Hematopoietic multipotent progenitor cell treated with erythropoietin and hydrocortisone succinate and interleukin-3 and kit ligand, for 8 days (in vitro differentiated cells): ENCODE results near the gene FCAR.
"Not testable (repeated sequence)": the region's sequence is repeated elsewhere in the genome, so short reads cannot be mapped to it uniquely, and the experiment has no call there.

ENCODE experiments used
- DNase-seq: peaks from one replicate; pipeline ENCODE4 v3.0.0-alpha.2; 2015

FCAR gene

DNA sequence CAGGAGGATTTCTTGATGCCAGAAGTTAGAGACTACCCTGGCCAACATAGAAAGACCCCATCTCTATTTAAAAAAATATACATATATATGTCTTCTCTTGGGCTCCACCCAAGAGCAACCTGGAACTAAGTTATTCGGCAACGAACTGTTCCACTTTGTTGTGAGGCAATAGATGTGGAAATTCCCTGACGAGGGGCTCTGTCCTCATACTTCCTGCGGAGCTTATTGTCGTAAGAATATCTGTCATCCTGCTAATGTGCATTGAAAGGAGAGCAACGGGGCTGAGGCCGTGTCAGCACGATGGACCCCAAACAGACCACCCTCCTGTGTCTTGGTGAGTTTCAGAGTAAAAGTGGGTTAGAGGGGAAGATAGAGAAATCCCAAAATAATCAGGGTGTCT, at the start of gene FCAR:
Gene FCAR (plus strand): TSS at position 246 of the 400 bp plus-strand sequence. CDS start 55 bp downstream, at position 301.
- DNase-seq, result no peak

DNA sequence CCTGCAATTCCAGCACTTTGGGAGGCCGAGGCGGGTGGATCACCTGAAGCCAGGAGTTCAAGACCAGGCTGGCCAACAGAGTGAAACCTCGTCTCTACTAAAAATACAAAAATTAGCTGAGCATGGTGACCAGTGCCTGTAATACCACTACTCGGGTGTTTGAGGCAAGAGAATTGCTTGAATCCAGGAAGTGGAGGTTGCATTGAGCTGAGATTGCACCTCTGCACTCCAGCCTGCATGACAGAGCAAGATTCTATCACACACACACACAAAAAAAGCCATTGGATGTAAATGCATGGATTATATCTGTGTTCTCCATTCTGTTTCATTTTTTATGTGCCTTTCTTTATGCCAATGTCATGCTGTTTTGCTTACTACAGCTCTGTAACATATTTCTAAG, 49.6 kb upstream of the FCAR start:
- not testable (repeated sequence) for DNase-seq

DNA sequence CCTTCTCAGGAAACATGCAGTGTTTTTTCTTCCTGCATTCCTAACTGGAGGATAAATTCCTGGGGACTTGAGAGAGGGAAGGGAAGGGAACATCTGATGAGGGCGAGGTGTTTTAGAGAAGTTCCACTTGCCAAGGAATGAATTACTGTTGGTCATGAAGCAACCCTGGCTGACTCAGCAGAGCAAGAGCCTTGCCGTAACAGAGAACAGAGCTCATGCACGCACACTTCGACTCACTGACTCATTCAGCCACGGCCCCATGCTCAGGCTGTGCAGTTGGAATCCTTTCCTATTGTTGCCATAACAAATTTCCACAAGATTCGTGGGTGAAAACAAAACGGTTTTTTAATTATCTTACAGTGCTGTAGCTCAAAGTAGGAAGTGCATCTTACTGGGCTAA, 48.7 kb upstream of the FCAR start:
- DNase-seq, result not testable (repeated sequence)

DNA sequence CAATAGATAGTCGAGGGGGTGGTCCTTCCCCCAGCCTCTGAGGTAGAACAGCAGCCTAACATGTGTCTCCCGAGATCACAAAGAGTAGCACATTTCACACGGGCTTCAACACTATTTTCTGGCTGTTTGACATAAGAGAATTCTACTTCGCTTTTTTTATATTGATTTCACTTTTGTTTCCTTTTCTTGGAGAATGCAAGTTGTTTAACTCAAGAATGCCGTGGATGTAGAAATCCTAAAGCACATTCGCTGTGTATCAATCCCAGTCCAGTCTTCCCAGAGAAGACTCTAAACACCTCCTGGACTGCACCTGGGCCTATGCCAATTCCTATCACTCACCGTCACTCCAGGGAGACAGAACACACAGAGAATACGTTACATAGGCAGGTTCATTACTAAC, 46.0 kb upstream of the FCAR start:
- not testable (repeated sequence) for DNase-seq

DNA sequence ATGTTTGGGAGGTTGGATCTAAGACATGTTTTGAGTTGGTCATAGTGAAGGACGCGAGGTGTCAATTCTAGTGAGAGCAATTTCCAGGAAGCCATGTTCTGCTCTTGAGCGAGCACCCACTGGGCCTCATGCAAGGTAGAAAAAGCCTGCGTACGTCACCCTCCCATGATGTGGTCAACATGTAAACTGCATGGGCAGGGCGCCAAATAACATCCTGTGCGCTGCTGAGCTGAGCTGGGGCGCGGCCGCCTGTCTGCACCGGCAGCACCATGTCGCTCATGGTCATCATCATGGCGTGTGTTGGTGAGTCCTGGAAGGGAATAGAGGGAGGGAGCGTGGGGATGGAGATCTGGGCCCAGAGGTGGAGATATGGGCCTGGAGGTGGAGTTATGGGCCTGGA, 41.5 kb upstream of the FCAR start, which contains the start of gene KIR2DS4:
Gene KIR2DS4 (plus strand): TSS at position 181 of the 400 bp plus-strand sequence.
- DNase-seq, result not testable (repeated sequence)

DNA sequence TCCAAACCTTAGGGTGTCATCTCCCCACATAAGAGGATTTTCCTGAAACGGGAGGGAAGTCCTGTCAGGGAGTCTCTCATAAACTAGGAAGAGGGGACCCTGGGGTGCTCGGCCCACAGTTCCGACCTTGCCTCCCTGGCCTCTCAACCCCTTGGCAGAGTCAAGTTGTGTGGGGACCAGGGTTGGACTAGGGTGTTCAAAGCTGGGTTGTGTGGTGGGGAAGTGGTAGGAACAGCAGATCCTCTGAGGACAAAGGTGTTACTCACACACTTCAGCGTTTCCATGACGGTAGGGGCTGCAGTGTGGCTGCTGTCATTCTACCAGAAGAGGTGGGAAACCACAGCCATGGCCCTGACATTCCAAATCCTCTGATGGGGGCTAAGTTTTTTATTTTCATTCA, 38.9 kb upstream of the FCAR start:
- not testable (repeated sequence) for DNase-seq

DNA sequence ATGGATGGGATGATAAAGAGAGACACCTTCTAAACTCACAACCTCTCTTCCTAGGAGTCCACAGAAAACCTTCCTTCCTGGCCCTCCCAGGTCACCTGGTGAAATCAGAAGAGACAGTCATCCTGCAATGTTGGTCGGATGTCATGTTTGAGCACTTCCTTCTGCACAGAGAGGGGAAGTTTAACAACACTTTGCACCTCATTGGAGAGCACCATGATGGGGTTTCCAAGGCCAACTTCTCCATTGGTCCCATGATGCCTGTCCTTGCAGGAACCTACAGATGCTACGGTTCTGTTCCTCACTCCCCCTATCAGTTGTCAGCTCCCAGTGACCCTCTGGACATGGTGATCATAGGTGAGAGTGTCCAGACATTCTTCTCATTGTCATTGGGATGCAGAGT, 36.5 kb upstream of the FCAR start:
- DNase-seq, result not testable (repeated sequence)

DNA sequence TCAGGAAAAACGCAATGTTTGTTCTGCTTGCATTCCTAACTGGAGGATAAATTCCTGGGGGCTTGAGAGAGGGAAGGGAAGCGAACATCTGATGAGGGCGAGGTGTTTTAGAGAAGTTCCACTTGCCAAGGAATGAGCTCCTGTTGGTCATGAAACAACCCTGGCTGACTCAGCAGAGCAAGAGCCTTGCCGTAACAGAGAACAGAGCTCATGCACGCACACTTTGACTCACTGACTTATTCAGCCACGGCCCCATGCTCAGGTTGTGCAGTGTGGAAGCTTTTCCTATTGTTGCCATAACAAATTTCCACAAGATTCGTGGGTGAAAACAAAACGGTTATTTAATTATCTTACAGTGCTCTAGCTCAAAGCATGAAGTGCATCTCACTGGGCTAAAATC, 30.9 kb upstream of the FCAR start:
- DNase-seq, result not testable (repeated sequence)

DNA sequence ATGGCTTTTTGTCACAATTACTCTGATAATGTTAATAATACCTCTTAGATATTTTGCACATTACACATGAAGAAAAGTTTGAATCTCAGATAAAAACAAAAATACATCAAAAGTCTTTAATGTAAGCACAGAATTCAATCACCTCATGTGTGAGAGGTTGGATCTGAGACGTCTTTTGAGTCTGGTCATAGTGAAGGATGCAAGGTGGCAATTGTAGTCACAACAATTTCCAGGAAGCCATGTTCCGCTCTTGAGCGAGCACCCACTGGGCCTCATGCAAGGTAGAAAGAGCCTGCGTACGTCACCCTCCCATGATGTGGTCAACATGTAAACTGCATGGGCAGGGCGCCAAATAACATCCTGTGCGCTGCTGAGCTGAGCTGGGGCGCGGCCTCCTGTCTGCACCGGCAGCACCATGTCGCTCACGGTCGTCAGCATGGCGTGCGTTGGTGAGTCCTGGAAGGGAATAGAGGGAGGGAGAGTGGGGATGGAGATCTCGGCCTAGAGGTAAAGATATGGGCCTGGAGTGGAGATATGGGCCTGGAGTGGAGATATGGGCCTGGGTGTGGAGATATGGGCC, 23.9 kb upstream of the FCAR start, which contains the start of gene KIR3DL2:
Gene KIR3DL2 (plus strand): TSS at position 383 of the 580 bp plus-strand sequence. CDS start 33 bp downstream, at position 416.
- not testable (repeated sequence) for DNase-seq

DNA sequence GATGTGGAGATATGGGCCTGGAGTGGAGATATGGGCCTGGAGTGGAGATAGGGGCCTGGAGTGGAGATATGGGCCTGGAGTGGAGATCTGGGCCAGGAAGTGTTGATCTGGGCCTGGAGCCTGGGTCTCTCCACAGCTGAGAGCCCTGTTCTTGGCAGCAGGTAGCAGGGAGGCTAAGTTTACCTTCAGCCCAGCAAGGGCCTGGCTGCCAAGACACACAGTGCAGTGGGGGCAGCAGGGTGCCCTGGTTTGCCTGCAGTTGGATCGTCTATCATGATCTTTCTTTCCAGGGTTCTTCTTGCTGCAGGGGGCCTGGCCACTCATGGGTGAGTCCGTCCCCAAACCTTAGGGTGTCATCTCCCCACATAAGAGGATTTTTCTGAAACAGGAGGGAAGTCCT, 23.1 kb upstream of the FCAR start:
- no peak for DNase-seq

DNA sequence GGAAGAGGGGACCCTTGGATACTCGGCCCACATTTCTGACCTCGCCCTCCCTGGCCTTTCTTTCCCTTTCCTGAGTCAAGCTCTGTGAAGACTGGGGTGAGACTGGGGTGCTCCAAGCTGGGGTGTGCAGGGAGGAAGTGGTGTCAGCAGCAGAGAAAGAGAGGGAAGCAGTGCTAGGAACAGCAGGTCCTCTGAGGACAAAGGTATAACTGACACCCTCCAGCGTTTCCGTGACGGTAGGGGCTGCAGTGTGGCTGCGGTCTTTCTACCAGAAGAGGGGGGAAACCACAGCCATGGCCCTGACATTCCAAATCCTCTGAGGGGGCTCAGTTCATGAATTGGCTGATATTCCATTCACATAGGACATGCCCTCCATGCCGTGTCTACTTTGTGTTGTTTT, 22.7 kb upstream of the FCAR start:
- no peak for DNase-seq

DNA sequence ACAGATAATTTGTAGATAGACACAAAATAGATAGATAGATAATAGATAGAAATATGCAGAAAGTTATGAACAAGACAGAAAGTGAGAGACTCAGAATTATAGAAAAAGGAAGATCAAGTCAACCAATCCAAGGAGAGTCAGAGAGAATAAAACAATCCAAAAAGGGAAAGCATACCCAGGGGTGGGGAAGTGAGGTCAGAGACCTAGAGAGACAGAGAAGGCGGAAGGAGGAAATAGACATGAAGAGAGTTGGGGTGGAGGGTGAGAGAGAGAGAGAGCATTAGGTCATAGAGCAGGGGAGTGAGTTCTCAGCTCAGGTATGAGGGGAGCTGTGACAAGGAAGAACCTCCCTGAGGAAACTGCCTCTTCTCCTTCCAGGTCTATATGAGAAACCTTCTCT, 18.8 kb upstream of the FCAR start:
- DNase-seq, result not testable (repeated sequence)

DNA sequence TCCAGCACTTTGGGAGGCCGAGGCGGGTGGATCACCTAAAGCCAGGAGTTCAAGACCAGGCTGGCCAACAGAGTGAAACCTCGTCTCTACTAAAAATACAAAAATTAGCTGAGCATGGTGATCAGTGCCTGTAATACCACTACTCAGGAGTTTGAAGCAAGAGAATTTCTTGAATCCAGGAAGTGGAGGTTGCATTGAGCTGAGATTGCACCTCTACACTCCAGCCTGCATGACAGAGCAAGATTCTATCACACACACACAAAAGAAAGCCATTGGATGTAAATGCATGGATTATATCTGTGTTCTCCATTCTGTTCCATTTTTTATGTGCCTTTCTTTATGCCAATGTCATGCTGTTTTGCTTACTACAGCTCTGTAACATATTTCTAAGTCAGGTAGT, 15.6 kb upstream of the FCAR start:
- DNase-seq, result not testable (repeated sequence)

DNA sequence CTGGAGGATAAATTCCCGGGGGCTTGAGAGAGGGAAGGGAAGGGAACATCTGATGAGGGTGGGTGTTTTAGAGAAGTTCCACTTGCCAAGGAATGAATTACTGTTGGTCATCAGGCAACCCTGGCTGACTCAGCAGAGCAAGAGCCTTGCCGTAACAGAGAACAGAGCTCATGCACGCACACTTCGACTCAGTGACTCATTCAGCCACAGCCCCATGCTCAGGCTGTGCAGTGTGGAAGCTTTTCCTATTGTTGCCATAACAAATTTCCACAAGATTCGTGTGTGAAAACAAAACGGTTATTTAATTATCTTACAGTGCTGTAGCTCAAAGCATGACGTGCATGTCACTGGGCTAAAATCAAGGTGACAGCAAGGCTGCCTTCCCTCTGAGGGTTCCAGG, 14.6 kb upstream of the FCAR start:
- DNase-seq, result not testable (repeated sequence)

DNA sequence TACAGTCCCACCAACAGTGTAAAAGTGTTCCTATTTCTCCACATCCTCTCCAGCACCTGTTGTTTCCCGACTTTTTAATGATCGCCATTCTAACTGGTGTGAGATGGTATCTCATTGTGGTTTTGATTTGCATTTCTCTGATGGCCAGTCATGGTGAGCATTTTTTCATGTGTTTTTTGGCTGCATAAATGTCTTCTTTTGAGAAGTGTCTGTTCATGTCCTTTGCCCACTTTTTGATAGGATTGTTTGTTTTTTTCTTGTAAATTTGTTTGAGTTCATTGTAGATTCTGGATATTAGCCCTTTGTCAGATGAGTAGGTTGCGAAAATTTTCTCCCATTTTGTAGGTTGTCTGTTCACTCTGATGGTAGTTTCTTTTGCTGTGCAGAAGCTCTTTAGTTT, 10.6 kb upstream of the FCAR start:
- DNase-seq, result not testable (repeated sequence)

DNA sequence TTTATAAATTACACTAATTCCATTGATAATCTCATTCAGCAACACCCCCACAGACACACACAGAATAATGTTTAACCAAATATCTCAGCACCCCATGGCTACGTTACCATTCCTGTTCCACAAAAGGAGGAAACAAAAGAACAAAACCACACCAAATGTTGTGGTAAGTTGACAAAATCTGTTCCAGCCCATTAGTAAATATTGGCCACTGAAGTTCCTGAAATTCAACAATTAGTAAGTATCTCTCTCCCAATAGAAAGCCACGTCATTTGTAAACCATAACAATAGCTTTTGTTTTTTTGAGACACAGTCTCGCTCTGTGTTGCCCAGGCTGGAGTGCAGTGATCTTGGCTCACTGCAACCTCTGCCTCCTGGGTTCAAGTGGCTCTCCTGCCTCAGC, 2.3 kb upstream of the FCAR start:
- no peak for DNase-seq

DNA sequence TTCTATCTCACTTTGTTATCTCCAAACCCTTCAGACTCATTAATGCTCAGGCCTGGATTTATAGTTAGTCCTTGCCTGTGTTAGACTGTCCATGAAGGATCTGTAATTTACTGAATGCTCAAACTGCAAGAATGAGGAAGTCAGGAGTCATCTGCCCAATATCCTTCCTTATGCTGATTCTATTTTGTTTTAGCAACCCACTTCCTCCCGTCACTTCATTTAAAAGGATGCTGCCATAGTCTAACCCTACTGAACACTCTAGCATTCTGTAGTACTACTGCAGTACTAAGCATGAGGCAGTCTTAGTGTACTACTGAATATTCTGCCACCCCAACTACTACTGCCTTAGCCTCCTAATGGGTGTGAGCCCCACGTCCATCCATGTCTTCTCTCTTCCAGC, 1.5 kb downstream of the FCAR start:
- no peak for DNase-seq

DNA sequence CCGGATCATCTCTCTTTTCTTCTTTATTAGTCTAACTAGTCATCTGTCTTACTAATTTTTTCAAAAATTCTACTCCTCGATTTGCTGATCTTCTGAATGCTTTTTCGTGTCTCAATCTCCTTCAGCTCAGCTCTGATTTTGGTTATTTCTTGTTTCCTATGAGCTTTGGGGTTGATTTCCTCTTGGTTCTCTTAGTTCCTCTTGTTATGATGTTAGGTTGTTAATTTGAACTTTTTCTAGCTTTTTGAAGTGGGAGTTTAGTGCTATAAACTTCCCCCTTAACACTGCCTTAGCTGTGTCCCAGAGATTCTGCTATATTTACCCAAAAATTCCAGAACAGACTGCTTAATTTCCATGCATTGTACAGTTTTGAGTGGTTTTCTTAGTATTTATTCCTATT, 3.4 kb downstream of the FCAR start:
- DNase-seq, result no peak

DNA sequence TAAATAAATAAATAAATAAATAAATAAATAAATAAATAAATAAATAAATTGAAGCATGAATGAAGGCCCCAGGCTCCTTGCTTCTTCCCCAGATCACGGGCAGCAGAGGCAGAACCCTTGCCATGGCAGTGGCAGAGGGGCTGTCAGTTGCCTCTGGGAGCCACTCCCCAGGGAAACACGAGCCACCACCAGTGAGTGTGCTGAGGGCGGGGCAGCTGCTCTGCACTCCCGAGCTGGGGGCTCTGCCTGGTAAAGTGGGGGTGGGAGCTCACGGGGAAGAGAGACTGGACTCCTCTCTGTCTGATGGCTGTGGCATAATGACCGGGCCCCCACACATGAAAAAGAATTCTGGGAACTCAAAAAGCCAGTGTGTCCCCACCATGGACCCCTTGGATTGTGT, 7.8 kb downstream of the FCAR start:
- no peak for DNase-seq

DNA sequence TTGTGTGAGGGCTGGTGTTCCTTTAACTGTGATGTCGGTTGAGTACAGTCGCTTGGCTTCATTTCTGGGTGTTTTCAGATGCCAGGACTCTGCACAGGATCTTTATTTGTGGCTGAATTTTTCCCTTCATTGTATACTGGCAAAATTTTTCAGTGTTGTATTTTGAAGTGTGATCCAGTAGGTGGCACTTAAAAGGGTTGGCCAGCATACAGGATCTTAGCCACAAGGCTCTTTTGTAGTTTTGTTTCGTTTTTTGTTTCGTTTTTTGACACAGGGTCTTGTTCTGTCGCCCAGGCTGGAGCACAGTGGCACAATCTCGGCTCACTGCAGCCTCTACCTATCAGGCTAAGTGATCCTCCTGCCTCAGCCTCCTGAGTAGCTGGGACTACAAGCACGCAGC, 8.7 kb downstream of the FCAR start:
- peak; percentile 33 for DNase-seq

DNA sequence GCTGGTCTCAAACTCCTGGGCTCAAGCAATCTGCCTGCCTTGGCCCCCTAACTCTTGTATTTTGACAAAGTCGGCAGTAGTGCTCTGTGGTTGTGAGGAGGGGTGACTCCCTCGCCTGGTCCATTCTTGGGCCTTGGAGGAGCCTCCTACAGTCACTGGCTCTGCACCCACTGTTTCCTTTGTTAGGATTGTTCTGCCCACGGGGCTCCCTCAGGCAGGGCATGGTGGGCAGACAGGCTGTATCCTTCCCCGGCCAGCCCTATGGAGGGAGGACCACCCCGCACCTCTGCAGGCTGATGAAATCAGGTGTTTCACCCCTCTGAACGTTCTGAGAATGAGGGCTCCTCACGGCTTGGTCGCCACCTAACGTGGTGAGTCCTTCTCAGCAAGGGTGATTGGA, 9.2 kb downstream of the FCAR start:
- no peak for DNase-seq

DNA sequence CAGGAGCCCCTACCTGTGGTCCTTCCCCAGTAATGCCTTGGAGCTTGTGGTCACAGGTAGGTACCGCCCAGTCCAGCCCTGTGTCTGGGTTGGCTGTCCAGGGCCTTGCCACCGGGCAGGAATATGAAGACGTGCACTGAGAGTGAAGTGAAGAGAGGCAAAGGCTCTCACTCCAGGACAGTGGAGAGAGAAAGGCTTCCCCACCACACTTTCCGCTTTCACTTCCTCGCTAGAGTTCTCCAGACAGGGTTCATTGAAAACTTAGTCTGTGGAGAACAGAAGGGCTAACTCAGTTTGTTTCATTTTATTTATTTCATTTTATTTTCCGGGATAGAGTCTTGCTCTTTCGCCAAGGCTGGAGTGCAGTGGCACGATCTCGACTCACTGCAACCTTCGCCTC, 14.2 kb downstream of the FCAR start:
- DNase-seq, result no peak

DNA sequence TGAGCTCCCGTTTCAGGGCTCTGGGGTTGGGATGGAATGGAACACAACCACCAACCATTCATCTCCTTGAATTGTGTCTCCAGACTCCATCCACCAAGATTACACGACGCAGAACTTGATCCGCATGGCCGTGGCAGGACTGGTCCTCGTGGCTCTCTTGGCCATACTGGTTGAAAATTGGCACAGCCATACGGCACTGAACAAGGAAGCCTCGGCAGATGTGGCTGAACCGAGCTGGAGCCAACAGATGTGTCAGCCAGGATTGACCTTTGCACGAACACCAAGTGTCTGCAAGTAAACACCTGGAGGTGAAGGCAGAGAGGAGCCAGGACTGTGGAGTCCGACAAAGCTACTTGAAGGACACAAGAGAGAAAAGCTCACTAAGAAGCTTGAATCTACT, 15.5 kb downstream of the FCAR start:
- DNase-seq, result no peak

DNA sequence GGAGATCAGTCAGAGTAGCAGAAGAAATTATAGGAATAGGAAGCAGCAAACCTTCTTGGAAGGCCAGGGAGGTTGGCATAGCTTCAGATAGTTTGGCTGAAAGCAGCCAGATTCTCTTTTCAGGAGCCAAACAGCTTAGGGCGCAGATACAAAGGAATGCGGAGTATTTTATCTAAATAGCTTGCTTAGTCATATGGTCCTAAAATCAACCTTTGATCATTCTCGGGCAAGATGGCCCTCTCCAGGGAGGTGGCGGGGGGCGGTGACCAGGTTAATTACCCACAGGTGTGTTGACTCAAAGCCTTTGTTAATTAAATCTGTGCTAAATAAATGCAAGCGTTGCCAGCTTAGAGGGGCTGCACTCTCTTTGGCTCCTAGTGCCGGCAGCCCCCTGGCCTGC, 19.4 kb downstream of the FCAR start:
- no peak for DNase-seq

DNA sequence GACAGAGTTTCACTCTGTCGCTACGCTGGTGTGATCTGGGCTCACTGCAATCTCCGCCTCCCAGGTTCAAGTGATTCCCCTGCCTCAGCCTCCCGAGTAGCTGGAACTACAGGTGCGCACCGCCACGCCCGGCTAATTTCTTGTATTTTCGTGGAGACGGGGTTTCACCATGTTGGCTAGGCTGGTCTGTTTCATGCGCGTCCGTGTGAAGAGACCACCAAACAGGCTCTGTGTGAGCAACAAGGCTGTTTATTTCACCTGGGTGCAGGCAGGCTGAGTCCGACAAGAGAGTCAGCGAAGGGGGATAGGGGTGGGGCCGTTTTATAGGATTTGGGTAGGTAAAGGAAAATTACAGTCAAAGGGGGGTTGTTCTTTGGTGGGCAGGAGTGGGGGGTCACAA, 20.1 kb downstream of the FCAR start:
- not testable (repeated sequence) for DNase-seq
